ENCODE measurements around the gene LZTR1.
"Not testable (repeated sequence)": the region's sequence is repeated elsewhere in the genome, so short reads cannot be mapped to it uniquely, and the experiment has no call there.

LZTR1 gene

DNA sequence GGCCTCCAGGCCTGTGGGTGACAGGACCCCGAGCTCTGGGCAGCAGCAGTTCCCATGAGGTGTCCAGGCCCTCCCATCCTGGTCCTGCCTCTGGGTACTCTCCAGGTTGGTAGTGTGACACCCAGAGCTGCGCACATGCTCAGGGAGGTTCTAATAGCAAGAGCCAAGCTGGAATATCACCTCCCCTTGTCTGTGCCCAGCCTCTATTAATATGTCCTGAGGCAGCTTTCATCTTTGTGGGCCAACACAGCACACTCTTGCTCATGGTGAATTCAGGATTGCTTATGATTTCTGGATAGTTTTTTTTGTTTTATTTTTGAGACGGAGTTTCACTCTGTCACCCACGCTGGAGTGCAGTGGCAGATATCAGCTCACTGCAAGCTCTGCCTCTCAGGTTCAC is 36.2 kb downstream of the LZTR1 start:
- no peak for DNase-seq

DNA sequence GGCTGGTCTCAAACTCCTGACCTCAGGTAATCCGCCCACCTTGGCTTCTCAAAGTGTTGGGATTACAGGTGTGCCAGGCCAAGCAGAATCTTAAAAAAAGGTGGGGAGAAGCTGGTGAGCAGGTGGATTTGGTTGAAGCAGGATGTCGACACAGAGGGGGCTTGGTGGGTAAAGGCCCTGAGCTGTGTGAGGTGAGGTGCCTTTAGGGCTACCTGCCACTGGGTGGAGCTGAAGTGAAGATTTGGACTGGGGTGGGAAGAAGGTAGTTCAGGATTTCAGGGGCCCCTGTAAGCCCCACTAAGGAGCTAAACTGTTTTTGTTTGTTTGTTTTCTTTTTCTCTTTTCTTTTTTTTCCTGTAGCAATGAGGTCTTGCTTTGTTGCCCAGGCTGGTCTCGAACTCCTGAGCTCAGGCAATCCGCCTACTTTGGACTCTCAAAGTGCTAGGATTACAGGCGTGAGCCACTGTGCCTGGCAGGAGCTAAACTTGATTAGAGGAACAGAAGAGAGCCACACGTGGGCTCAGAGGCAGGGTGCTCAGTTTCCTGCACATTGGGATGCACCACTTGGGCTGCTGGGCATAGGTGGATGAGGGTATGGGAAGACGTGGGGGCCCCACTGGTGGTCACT is 38.8 kb downstream of the LZTR1 start:
- no peak for DNase-seq

DNA sequence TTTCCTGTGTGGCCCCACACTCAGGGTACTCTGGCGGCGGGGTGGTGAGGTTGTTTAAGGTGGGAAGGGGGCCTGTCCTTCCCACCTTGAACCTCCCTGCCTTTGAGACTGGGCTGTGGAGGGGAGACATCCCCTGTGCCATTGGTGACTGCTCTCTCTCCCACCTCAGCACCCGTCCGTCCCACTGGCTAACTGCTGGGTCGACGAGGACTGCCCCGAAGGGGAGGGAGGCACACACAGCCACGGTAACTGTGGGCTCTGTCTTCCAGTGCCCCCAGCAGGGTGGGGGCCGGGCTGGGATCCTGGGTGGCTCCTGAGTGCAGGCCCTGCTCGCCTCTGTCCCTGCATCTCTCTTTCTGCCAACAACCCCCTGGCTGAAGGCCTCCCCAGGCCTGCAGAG is 40.4 kb downstream of the LZTR1 start:
- DNase-seq = no peak

DNA sequence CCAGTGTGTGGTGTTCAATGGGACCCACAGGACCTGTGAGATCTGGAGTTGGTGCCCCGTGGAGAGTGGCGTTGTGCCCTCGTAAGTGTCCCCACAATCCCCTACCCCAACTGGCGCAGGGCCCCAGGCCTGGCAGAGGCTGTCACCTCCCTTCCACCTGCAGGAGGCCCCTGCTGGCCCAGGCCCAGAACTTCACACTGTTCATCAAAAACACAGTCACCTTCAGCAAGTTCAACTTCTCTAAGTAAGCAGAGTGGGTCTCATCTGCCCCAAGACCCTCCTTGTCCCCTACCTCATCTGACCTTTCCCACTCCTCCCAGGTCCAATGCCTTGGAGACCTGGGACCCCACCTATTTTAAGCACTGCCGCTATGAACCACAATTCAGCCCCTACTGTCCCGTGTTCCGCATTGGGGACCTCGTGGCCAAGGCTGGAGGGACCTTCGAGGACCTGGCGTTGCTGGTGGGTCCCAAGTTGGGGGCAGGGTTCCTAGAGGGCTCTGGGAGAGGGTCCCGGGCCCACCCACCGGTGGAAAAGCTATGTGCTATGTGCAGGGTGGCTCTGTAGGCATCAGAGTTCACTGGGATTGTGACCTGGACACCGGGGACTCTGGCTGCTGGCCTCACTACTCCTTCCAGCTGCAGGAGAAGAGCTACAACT is 41.0 kb downstream of the LZTR1 start:
- no peak for DNase-seq

DNA sequence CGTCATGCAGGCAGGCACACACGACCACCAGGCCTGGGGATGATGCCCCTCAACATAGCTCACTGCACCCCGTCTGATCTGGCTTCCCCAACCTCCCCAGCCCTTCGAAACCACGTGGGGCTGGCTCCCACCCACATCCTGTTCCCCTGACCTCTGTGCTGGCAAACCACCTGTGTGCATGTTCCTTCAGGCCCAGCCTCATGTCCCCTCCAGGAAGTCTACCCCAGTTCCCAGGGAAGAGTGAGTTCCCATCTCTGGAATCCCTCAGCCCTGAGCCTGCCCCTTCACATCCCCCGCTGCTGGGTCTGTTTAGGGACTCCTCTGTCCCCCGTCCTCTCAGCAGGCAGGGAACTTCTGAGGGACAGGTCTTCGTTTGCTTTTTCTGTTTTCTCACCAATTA is 43.2 kb downstream of the LZTR1 start:
- no peak for DNase-seq

DNA sequence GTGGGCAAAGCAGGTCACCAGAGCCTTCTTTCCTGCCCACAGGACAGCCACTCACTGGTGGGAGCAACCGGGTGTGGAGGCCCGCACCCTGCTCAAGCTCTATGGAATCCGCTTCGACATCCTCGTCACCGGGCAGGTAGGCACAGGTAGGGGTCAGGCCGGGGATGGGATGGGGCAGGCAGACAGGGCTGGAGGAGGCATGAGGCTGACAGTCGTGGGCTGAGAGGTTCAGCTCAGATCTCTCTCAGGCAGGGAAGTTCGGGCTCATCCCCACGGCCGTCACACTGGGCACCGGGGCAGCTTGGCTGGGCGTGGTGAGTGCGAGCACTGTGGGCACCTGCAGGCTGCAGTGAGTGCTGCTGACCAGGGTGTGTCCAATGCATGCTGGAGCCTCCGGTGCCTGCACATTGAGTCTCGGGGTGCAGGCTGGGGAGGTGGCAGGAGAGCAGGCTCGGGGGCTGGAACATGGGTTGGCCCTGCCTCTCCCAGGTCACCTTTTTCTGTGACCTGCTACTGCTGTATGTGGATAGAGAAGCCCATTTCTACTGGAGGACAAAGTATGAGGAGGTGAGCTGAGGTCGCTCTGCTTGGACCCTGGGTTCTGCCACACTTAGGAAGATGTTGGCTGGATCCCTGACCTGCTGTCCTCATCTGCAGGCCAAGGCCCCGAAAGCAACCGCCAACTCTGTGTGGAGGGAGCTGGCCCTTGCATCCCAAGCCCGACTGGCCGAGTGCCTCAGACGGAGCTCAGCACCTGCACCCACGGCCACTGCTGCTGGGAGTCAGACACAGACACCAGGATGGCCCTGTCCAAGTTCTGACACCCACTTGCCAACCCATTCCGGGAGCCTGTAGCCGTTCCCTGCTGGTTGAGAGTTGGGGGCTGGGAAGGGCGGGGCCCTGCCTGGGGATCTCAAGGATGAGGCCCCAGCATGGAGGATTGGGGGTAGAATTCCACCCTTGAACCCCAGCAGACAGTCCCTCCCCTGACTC is 44.0 kb downstream of the LZTR1 start:
- DNase-seq = no peak

DNA sequence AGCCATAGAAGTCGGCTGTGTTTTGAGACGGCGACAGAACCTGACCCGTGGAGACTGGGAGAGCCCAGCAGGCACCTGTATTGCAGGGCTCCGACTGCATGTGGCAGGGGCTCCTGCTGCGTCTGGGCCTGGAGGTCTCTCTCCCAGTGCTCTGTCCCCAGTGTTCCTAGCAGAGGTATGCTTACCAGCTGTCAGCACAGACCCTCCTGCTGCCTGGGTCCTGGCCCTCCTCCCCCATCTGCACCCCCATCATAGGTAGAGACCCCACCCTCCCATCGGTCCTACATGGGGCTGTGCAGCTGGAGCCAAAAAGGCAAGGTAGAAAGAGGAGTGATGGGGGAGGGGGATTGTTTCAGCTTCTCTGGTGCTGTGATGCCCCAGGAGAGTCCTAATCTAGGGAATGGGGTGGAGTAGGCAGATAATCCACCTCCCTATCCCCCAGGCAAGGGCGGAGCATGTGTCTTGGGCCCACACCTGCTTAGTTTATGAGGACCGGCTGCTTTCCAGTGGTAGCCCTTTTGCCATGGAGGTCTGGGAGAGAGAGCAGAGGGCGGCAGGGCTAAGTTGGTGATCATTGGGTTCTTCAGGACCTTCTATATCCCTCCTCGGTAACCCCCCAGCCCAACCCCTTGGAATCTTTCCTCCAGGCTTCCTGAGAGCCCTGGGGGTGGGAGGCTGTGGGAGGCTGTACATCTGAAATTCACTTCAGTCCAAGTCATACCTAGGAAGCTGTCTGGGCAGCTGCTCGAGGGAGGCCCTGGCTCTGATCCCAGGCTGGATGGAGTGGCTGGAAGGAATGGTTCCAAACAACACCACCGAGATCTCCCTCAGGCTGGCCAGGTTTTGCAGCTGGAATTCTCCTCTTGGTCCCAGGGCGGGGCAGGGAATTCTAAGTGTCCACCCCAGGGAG is 44.9 kb downstream of the LZTR1 start:
- DNase-seq = peak; percentile 44

DNA sequence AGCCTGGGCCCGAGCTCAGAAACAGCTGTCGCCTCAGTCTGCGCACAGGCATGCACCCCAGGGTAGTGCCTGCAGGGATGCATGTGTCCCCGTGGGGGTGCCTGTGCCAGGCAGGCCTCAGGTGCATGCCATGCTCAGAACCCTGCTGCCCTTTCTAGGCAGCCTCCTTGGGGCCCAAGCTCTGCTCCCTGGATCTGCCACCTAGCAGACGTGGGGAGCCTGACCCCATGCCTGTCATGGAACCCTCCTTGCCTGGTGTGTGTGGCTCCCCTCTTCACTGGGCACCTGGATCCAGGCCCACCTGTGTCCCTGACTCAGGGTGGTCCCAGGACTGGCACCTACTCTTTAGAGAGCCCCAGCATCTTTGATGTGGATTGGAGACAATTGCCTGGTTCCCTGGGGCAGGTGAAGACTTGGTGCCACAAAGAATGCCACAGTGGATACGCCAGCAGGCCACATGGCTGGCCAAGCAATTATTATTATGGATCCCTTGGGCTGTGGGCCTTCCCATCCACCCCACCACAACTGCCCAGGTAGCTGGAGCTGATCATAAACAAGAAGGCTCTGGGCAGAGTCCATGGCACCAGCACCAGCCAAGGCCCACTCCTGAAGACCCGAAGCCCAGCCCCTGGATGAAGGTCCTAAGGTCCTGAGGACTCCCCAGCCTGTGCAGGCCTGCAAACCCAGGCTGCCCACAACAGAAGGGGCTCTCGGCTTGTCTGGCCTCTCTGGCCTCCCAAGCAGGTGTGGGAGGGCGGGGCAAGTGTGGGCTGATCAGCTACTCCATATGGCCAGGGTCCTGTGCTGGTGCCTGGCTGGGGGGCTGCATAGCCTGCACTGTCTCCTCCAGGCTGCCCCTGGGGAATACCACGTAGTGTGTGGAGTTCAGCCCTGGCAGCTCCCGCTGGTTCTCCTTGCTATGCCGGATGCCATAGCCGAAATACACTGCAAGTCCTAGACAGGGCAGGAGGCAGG is 46.5 kb downstream of the LZTR1 start:
- no peak for DNase-seq

DNA sequence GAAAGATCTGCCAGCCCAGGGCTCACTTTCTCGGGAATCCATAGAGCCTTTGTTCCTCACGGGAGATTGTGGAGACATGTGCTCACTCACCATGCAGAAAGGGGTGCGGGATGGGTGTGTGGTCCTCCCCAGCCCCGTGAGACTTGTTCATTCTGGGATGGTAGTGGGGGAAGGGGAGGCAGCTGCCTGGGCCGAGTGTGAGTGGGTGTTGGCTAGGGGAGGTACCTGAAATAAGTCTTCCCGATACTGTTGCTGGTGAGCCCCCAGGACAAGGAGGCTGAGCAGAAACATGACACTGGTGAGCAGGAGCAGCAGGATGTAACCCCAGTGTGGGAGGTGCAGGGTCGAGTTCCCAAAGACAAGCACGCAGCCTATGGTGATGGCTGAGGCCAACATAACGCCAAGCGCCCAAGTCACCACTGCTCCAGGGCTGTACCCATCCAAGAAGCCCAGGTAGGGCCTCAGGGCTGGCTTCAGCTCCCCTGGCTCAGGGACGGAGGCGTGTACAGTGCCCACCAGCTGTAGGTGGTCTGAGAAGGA is 47.5 kb downstream of the LZTR1 start:
- no peak for DNase-seq

DNA sequence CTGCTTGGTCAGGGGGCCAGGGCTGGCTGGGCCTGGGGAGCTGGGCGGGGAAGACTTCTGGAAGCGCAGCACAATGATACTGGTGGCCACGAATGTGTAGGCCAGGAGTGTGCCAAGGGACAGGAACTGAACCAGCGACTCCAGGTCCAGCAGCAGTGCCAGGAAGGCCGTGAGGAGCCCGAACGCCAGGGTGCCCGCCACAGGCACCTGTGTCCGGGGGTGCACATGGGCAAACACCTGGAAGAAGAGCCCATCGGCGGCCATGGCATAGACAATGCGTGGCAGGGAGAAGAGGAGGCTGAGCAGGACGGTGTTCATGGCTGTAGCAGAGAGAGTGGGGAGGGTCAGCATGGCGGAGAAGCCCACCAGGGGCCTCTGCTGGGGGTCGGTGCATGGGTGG is 47.9 kb downstream of the LZTR1 start:
- DNase-seq = no peak

DNA sequence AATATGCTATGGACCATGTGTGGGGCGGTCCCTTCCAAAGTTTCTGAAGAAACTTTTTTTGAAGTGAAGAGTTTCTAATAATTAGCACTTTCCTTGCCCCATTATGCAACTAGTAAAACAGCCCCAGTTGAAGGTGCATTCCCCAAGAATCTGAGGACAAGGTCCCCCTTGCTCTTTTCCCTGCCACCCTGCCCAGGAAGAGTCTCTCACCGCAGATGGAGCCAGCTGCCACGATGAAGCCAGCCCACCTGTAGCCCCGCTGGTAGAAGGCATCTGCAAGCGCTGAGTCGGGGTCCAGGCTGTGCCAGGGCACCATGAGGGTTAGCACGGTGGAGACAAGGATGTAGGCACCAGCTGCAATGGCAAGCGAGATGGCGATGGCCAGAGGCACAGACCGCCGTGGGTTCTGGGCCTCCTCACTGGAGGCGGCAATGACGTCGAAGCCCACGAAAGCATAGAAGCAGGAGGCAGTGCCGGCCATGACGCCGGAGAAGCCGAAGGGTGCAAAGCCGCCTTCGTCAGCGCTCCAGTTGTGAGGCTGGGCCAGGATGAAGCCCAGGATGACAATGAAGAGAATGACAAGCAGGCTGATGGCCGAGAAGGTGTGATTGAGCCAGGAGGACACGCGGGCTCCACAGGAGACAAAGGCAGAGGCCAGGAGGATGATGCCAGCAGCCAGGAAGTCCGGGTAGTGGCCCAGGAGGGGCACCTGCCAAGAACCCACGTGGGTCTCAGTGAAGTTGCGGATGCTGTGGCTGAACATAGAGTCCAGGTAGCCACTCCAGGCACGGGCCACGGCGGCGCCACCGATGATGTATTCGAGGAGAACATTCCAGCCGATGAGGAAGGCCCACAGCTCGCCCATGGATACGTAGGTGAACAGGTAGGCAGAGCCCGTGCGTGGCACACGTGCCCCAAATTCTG is 48.8 kb downstream of the LZTR1 start:
- no peak for DNase-seq

DNA sequence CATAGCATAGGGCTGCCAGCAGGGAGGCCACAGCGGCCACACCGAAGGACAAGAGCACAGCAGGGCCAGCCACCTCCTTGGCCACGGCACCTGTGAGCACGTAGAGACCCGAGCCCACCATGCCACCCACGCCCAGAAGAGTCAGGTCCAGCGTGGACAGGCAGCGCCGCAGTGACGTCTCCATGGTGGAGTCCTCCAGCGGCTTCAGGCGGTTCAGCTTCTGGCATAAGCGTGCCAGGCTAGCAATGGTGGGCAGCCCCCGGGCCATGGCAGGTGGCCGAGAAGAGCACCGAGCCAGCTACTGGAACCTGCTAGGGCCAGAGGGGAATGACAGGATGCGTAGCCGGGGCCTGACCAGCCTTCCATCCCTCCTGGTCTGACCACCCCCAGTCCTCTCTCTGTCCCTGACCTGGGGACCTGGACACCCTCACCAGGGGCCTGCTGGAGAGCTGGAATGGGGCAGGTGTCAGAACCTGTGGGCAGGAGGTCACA is 49.5 kb downstream of the LZTR1 start:
- no peak for DNase-seq

DNA sequence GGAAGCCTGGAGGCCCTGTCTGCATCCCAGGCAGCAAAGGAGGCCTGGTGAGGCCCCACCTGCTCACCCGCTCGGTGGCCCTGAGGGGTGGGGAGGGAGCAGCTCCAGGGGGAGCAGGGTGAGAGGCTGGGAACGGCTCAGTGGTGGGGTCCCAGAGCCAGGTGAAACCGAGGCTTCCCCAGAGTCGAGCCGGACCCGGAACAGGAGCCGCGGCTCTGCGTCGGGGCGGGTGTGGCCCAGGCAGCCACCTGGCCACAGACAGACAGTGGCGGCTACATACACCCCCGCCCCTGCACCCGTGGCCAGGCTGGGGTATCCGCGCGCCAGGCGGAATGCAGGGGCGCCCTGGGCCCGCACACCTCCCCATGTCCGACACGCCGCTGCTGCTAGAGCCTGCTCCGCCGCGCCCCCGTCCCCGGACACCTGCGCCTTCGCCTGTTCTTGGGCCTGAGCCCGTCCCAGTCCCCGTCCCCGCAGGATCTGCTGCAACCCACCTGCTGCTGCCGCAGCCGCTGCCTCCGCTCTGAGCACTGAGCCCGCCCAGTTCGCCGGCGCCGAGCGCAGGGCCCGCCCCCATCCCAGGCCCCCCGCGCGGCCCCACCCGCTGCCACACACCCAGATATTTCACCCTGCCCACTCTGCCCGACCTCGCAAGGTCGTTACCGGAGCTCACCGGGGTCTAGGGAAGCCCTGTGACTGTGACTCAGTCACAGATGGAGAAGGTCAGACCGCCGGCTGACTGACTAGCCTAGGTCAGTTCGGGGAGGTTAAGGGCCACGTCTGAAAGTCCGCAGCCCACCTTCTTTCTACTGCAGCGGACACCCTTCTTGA is 50.2 kb downstream of the LZTR1 start, which contains the start of gene SLC7A4:
Gene SLC7A4, minus strand, starts transcription at position 525 of the 831 bp plus-strand sequence. CDS start 749 bp downstream, outside the sequence.
- no peak for DNase-seq

DNA sequence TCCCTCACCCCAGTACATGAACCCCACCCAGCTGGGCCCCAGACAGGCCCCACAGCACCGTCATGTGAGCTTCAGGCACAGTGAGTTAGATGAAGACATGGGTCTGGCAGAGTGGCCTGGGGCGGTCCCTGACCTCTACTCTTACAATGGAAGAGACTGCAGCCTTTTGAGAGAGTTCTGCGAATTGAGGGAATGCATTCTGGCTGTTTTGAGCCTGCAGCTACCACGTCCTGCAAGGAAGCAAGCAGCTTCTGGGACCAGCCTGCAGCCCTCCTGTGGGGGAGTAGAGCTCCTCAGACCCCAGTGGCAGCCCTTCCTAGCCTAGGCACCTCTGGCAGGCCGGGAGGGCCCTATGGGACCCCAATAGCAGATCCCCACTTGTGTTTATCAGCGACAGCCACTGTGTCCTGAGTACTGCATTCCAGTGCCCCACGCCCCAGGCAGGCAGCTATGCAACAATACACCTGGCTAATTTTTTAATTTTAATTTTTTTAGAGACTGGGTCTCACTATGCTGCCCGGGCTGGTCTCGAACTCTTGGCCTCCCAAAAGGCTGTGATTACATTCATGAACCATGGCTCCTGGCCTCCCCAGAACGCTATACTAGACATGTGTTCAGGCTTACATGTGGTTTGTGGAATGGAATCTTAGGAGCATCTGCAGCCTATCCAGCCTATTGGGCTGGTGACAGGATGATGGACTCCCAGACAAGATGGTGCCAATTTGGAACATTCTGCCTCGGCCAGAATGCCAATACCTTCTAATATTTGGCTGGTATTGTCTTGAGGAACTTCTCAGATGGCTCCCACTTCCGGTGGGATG is 51.0 kb downstream of the LZTR1 start:
- peak; percentile 15 for DNase-seq

DNA sequence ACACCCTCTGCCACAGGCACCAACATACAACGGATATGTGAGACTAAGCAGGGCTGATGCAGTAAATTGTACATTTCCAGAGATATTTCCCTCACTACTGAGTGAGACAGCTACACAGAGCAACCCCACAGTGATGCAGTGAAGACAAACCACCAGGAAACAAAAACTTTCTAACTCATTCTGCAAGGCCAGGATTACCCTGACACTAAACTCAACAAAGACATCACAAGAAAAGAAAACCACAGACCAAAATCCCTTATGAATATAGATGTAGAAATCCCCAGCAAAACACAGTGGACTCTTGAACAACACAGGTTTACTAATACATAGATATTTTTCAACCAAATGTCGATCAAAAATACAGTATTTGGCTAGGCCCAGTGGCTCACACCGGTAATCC is 51.8 kb downstream of the LZTR1 start:
- DNase-seq = no peak

DNA sequence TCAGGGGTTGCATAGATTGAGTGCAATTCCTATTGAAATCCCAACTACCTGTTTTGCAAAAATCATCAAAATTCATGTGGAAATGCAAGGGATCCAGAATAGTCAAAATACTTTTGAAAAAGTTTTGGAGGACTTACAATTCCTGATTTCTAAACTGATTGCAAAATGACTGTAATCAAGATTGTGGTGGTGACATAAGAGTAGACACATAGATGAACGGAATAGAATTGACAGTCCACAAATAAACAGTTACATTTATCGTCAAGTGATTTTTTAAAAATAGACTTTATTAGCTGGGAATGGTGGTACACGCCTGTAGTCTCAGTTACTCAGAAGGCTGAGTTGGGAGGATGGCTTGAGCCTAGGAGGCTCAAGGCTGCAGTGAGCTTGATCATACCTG is 52.9 kb downstream of the LZTR1 start:
- no peak for DNase-seq

DNA sequence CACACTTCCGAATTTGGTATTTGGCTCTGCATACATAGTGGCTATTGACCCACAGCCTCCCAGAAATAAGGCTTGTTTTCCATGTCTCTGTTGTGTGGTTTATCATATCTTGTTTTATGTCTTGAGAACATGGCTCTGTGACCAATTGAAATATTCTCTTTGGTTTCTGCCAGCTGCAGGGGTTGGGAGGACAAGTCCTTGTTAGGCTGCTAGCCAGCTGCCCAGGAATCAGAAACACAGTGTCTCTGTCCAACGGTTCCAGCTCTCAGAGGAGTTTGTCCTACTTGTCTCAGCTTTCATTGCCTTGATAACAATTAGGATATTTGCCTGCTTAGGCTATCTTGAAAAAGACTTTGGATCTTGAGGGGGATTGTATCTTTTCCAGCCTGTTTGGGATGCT is 56.3 kb downstream of the LZTR1 start:
- no peak for DNase-seq

DNA sequence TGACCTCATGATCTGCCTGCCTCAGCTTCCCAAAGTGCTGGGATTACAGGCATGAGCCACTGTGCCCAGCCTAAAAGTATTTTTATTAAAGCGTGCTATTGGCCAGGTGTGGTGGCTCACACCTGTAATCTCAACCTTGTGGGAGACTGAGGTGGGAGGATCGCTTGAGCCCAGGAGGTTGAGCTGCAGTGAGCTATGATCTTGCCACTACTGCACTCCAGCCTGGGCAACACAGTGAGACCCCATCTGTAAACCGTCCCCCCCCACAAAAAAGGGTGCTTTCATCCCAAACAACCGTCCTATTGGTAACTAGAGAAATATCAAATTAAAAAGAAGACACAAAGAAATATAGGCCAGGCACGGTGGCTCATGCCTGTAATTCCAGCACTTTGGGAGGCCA is 57.1 kb downstream of the LZTR1 start:
- not testable (repeated sequence) for DNase-seq

Measured in fibroblast of skin of right biceps (primary cell).